Central memory CD8-positive, alpha-beta T cell (primary cell): ENCODE measurements around the gene RFLNA.

ENCODE experiments used
- ATAC-seq: fragments of 150-1000 bp; cut with Tn5 transposase; replicated peaks from 2 replicates; pipeline ENCODE4 v1.10.0; 2022; ENCODE audit warnings: mild to moderate bottlenecking, moderate FRiP score, moderate number of reproducible peaks; ENCODE audit not compliant: poor library complexity, severe bottlenecking; ENCODE audit errors: extremely low read depth
- DNase-seq, 2 donors: peaks; one replicate each; pipeline ENCODE4 v3.0.0; 2021; ENCODE audit warnings: low spot score in 2 of 2
- H3K27ac Mint-ChIP-seq: one replicate; pipeline ENCODE4 v1.8.0; 2022; ENCODE audit warnings: low read depth, mild to moderate bottlenecking, moderate library complexity, mixed read lengths
- H3K27me3 Mint-ChIP-seq: one replicate; pipeline ENCODE4 v1.8.0; 2022; ENCODE audit warnings: mixed read lengths
- H3K36me3 Mint-ChIP-seq: one replicate; pipeline ENCODE4 v1.8.0; 2022; ENCODE audit warnings: mild to moderate bottlenecking, moderate library complexity, mixed read lengths; ENCODE audit not compliant: insufficient read depth
- H3K4me1 Mint-ChIP-seq: one replicate; pipeline ENCODE4 v1.8.0; 2022; ENCODE audit warnings: mixed read lengths
- H3K4me3 Mint-ChIP-seq: one replicate; pipeline ENCODE4 v1.8.0; 2022; ENCODE audit warnings: mild to moderate bottlenecking, moderate library complexity, mixed read lengths
- H3K9me3 Mint-ChIP-seq: one replicate; pipeline ENCODE4 v1.8.0; 2022; ENCODE audit warnings: mixed read lengths

RFLNA gene

DNA sequence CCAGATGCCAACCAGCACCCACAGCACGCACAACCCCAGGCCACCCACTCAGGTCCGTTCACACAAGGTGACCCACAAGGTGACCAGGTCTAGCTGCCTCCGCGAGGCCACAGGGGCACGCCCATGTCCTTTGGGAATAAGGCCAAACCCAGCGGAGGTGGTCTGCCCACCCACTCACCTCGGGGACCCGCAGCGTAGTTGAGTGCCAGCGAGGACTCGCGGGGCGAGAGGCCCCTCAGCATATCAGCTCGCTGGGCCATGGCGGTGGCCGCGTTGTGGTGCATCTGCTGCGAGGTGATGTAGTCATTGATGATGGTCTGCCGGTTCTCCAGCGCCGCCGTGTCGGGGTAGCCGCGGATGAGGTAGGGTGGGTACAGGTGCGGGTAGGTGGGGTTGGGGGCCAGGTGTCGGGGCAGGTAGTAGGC lies 46.8 kb downstream of the RFLNA start:
- Mint-ChIP-seq H3K27ac (no peak overlapping the region), H3K4me1 (peaks cover 5% of the 10 kb centered on the region), H3K36me3 (peaks cover 53% of the 10 kb centered on the region), H3K9me3 (no peaks in the 10 kb centered on the region), H3K4me3 (no peak overlapping the region), H3K27me3 (no peaks in the 10 kb centered on the region)
- no peak for DNase-seq
- no peak for ATAC-seq

DNA sequence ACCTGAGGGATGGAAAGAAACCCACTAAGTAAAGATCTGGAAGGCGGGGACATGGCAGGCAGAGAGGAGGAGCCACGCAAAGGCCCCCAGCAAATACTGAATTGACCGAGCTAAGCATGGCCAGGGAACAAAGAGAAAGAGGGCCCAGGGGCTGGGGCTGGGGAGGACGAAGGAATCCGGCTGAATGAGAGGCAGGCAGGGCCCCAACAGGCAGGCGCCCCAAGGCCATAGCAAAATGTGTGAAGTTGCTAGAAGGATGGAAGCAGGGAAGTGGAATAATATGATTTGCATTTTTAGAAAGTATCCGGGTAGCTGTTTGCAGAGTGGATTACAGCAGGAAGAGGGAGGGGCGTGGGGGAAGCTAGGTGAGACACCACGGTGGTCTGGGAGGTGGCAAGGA lies 49.1 kb downstream of the RFLNA start:
- Mint-ChIP-seq H3K4me1 (peaks cover 5% of the 10 kb centered on the region), H3K27ac (peak overlapping the region; percentile 61), H3K27me3 (no peaks in the 10 kb centered on the region), H3K36me3 (peaks cover 45% of the 10 kb centered on the region), H3K4me3 (no peak overlapping the region), H3K9me3 (no peaks in the 10 kb centered on the region)
- no peak for DNase-seq
- no peak for ATAC-seq

DNA sequence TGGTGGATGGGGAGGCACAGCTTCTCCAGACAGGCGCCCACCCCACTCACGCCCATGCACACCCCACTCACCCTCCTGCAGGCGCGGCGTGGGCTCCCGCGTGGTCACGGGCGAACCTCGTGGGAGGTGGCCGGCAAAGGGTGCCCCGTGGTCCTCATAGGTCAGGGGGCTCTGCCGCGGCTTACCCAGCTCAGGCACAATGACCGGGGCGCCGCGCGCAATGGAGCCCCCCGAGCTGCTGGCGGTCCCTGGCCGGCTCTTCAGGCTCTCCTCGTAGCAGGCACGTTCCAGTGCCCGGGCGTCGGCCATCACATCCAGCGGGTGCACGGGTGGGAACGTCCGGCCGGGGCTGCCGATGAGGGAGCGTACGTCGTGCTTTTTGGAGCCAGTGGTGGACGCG lies 49.6 kb downstream of the RFLNA start:
- ATAC-seq, result no peak
- H3K4me1 Mint-ChIP-seq, result peaks cover 5% of the 10 kb centered on the region
- H3K36me3 Mint-ChIP-seq, result peaks cover 48% of the 10 kb centered on the region
- H3K27me3 Mint-ChIP-seq, result no peaks in the 10 kb centered on the region
- no peaks in the 10 kb centered on the region for H3K9me3 Mint-ChIP-seq
- no peak for DNase-seq
- no peak overlapping the region for H3K27ac Mint-ChIP-seq
- H3K4me3 Mint-ChIP-seq, result no peak overlapping the region

DNA sequence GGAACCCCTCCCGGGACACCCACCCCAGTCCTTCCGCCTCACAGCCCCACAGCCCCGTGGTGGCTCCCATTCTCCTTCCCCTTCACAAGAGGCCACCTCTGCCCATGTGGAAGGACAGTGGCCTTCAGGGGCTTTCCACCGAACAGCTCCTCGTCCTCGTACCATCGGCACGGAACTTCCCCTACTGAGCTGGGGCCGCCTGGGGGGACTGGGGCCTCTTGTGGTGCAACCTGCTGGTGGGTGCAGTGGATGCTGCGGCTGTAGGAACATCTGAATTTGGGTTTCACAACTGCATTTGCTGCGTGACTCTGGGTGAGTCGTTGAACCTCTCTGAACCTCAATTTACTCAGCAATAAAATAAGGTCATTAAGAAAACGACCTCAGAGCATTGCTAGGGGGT lies 50.9 kb downstream of the RFLNA start:
- Mint-ChIP-seq H3K4me1 (peaks cover 5% of the 10 kb centered on the region), H3K36me3 (peaks cover 49% of the 10 kb centered on the region), H3K27ac (no peak overlapping the region)

DNA sequence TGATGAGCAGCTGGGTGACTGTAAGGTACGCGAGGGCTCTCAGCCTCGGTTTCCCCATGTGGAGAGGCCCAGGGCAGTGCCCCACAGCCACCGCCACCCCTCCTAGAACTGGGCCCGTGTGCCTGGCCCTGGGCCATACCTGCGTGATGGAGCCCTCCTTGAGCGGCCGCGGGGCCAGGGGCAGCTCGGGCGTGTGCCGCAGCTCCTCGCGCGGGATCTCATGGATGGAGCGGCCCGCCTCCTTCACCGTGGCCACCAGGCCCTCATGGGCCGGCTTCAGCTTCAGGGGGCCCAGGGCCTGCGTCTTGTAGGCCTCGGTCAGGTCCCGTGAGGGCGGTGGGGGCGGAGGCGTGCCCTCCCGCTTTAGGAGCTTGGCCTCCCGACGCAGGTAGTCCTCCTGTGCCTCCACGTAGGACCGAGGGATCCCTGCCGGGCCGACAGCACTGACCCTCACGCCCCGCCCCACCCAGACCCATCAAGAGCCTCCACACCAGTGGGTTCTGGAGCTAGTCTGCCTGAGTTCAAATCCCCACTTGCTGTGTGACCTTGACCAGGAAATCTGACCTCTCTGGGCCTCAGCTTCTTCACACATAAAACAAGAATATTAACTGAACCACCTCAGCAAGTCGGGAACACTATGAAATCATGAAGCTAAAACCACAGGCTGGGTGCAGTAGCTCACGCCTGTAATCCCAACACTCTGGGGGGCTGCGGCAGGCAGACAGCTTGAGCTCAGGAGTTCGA lies 51.7 kb downstream of the RFLNA start:
- no peaks in the 10 kb centered on the region for H3K9me3 Mint-ChIP-seq

More for the DNA sequence above, 50.9 kb downstream of the RFLNA start:
- no peak for ATAC-seq
- H3K9me3 Mint-ChIP-seq, result no peaks in the 10 kb centered on the region
- H3K4me3 Mint-ChIP-seq, result no peak overlapping the region
- no peaks in the 10 kb centered on the region for H3K27me3 Mint-ChIP-seq
- no peak for DNase-seq

DNA sequence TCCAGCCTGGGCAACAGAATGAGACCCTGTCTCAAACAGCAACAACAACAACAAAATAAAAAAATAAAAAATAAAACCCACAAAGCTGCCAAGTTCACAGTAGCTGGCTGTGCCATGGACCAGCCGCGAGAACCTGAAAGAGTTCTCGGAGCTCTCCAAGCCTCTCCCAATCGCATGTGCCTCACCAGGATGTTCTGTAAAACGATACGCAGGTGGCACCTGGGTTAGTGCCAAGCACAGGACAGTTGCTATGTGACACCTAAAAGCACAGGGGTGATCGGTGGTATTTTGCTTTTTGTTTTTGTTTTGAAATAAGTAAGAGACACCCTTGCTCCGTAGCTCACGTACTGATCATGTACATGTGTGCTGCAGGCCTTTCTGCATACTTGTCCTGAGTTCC lies 52.4 kb downstream of the RFLNA start:
- peaks cover 5% of the 10 kb centered on the region for H3K4me1 Mint-ChIP-seq

More for the DNA sequence above, 51.7 kb downstream of the RFLNA start:
- DNase-seq, result no peak
- no peak for ATAC-seq
- H3K4me3 Mint-ChIP-seq, result no peak overlapping the region
- H3K4me1 Mint-ChIP-seq, result peaks cover 5% of the 10 kb centered on the region
- no peaks in the 10 kb centered on the region for H3K27me3 Mint-ChIP-seq
- no peak overlapping the region for H3K27ac Mint-ChIP-seq
- H3K36me3 Mint-ChIP-seq, result peaks cover 44% of the 10 kb centered on the region

DNA sequence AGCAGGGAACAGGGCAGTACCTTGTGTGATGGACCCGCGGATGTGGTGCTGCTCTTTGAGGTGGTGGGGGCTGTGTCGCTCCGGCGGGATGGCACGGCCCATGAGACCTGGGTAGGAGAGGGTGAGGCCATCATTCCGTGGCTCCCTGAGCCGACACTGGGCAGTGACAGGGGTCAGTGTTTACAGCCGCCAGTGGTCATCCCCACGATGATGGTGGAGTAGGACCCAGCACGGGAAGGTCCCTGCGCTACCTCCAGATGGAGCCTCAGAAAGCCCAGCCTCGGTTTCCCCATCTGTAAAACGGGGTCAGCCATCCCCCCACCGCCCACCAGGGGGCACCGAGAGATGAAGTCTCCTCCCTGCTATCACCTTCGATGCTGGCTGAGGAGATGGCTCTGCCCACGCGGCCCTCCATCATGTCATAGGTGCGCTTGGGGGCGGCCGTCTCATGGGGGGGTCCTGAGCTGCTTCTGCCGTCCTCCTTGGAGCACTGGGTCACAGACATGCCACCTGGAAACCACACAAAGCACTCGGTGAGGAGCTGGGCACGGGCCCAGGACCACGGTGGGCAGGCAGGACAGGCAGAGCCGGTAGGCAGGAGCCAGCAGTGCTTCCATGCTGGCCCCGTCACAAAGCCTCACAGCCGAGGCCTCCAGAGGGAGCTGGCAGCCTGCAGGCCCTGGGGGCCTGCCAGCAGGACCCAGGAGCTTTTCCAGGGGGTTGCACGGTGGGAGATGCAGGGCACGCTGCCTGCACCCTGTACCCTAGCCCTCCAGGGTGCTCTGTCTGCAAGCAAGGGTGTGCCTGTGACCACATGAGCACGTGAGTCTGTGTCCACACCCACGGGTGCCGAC lies 53.1 kb downstream of the RFLNA start:
- no peaks in the 10 kb centered on the region for H3K9me3 Mint-ChIP-seq
- peak overlapping the region; percentile 16 for H3K27ac Mint-ChIP-seq
- no peak overlapping the region for H3K4me3 Mint-ChIP-seq
- no peak for DNase-seq
- H3K36me3 Mint-ChIP-seq, result peaks cover 40% of the 10 kb centered on the region
- ATAC-seq, result no peak
- H3K27me3 Mint-ChIP-seq, result no peaks in the 10 kb centered on the region
- peaks cover 5% of the 10 kb centered on the region for H3K4me1 Mint-ChIP-seq

More for the DNA sequence above, 52.4 kb downstream of the RFLNA start:
- Mint-ChIP-seq H3K9me3 (no peaks in the 10 kb centered on the region), H3K36me3 (peaks cover 42% of the 10 kb centered on the region), H3K4me3 (no peak overlapping the region), H3K27me3 (no peaks in the 10 kb centered on the region), H3K27ac (peak overlapping the region; percentile 16)
- ATAC-seq (no peak), DNase-seq (no peak)

DNA sequence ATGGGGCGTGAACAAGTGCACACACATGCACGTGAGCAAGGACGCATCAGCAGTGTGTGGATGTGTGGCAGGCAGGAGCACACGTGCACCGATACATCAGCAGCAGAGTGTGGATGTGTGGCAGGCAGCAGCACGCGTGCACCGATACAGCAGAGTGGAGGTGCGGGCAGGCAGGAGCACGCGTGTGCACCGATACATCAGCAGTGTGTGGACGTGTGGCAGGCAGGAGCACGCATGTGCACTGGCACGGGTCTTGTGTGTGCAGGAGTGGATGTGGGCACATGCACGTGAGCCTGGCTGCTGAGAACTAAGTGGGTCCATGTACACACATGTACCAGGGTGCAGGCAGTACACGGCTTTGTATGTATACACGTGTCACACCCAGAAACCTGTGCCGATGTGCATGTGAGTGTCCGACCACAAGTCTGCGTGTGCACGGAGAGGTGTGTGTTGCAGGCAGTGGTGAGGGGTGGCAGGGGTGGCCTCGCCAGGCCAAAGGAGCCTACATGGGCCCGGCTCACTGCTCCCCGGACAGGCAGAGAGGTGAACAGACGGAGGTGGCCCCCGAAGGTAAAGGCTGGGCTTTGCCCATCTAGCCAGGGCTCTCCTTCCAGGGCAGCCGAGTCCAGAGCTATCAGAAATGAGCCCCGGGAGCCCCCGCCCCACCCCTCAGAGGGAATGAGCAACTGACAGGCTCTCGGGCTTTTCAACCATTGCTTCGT lies 53.9 kb downstream of the RFLNA start:
- Mint-ChIP-seq H3K27me3 (no peaks in the 10 kb centered on the region), H3K9me3 (no peaks in the 10 kb centered on the region), H3K27ac (no peak overlapping the region), H3K4me3 (no peak overlapping the region), H3K4me1 (peaks cover 5% of the 10 kb centered on the region), H3K36me3 (peaks cover 43% of the 10 kb centered on the region)
- no peak for ATAC-seq
- DNase-seq, result no peak

DNA sequence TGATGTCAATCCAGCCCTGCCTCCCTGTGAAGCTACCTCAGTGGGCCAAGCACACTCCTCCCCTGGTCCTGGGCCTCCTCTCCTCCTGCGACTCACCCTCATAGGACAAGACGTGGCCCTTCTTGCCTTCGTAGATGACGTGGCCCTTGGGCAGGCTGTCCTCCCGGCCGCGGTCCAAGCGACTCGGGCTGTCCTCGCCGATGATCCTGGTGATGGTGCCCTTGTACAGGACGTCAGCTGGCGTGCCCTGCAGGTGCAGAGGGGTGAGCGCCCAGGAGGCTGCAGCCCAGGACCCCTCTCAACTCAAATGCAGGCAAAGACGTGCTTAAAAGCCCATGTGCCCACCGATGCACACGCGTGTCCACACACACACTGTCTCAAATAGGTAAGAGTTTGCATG lies 55.6 kb downstream of the RFLNA start:
- Mint-ChIP-seq H3K36me3 (peaks cover 36% of the 10 kb centered on the region), H3K9me3 (no peaks in the 10 kb centered on the region), H3K4me1 (no peaks in the 10 kb centered on the region), H3K4me3 (no peak overlapping the region), H3K27me3 (no peaks in the 10 kb centered on the region), H3K27ac (no peak overlapping the region)
- no peak for ATAC-seq
- no peak for DNase-seq

DNA sequence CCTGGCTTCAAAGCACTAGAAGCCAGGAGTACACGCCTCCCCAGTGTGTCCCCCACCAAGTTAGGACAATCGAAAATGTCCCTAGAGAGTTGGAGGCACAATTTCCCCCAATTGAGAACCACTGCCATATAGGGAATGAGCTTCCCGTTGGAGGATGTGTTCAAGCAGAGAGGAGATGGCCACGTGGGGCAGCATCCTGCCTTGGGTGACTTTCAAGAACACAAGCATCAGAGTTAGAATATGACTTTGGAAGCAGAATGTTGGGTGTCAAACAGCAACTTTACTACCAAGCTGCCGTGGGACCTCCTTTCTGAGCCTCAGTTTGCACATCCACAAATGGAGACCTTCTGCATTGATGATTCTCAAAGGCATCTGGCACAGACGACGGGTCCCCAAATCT lies 56.5 kb downstream of the RFLNA start:
- Mint-ChIP-seq H3K9me3 (no peaks in the 10 kb centered on the region), H3K27me3 (no peaks in the 10 kb centered on the region), H3K4me1 (no peaks in the 10 kb centered on the region), H3K27ac (no peak overlapping the region), H3K4me3 (no peak overlapping the region), H3K36me3 (peaks cover 34% of the 10 kb centered on the region)
- ATAC-seq (no peak), DNase-seq (no peak)

DNA sequence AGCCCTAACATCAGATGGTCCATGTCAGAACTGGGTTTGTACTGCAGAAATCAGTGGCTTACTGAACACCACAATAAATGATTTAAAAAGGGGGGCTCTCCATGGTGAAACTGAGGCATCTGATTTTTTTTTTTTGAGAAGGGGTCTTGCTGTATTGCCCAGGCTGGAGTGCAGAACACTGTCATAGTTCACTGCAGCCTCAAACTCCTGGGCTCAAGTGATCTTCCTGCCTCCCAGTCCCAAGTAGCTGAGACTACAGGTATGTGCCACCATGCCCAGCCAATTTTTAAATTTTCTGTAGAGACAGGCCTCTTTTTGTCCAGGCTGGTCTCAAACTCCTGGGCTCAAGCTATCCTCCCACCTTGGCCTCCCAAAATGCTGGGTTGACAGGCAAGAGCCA lies 57.4 kb downstream of the RFLNA start:
- Mint-ChIP-seq H3K27ac (no peak overlapping the region), H3K9me3 (no peaks in the 10 kb centered on the region), H3K4me1 (no peaks in the 10 kb centered on the region), H3K36me3 (peaks cover 38% of the 10 kb centered on the region), H3K27me3 (no peaks in the 10 kb centered on the region), H3K4me3 (no peak overlapping the region)
- DNase-seq (no peak), ATAC-seq (no peak)

DNA sequence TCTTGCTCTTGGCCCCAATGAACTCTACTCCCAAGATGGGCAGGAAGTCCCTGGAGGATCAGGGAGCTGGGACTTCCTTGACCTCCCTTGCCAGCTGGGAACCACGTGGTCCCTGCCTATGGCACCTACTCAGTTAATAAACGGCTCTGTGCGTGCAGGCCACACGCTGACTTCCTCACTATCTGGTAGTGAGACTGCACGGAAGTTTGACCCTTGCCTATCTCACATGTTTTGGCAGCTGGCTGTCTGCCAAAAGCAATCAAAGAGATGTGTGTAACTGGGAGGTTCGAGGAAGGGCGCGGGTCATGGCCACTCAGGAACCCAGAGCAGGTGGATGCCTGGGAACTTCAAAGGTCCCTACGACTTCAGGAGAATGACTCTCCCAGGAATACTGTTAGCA lies 57.9 kb downstream of the RFLNA start:
- Mint-ChIP-seq H3K36me3 (peaks cover 40% of the 10 kb centered on the region), H3K4me1 (no peaks in the 10 kb centered on the region), H3K27me3 (no peaks in the 10 kb centered on the region), H3K27ac (no peak overlapping the region), H3K4me3 (no peak overlapping the region), H3K9me3 (no peaks in the 10 kb centered on the region)
- DNase-seq (no peak), ATAC-seq (no peak)
